NCI-H146 treated with DMSO at 0.1 percent for 48 hours (cell line): ENCODE measurements around the gene CALCOCO1.
"Not testable (repeated sequence)": the region's sequence is repeated elsewhere in the genome, so short reads cannot be mapped to it uniquely, and the experiment has no call there.

ENCODE experiments used
- DNase-seq: peaks from one replicate; lab custom pipeline; 2025; ENCODE audit not compliant: unreplicated experiment; lab: John Stamatoyannopoulos, UW

The CALCOCO1 gene

DNA sequence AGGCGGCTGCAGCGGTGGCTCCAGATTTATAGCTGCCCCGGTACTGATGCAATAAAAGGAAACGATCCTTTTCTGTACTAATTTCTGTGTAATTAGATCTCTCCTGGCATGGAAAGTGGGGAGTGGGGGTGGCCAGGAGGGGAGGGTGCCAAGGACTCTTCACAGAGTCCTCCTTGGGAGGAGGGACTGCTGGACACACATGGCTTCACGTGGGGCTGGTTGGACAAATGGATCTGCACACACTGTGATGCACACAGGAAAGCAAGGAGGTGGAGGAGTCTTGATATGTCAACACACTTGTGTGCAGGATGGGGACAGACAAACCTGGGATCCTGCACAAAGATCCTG lies 27.6 kb downstream of the CALCOCO1 start:
- DNase-seq, result no peak

DNA sequence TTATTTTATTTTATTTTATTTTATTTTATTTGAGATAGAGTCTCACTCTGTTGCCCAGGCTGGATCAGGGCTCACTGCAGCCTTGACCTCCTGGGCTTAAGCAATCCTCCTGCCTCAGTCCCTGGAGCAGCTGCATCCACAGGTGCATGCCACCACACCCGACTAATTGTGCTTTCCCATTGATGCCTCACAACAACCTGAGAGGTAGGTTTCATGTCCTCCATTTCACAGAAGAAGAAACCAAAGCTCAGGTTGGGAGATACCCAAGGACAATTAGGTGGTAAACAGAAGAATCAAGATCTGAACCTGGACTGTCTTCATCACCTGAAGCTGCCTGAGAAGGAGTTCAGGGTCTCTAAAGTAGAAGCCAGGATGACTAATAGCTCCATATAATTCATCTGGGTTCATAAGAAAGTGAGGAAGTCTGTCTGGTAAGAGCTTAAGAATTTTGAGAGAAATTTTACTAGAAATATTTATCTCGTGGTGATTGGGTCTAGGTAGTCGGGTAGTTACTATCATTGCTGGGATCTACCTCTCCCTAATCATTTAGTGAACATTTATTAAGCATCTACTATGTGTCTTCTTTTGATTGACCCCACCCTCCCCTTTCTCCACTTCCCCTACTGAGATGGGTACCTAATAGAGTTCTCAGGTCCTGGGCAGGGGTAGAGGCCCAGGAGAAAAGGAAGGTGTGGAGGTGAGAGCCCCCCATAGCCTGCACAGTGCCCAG lies 28.1 kb downstream of the CALCOCO1 start:
- no peak for DNase-seq

GRCh38 chr12:53696655-53697331 lies 30.5 kb downstream of the CALCOCO1 start:
- no peak for DNase-seq

DNA sequence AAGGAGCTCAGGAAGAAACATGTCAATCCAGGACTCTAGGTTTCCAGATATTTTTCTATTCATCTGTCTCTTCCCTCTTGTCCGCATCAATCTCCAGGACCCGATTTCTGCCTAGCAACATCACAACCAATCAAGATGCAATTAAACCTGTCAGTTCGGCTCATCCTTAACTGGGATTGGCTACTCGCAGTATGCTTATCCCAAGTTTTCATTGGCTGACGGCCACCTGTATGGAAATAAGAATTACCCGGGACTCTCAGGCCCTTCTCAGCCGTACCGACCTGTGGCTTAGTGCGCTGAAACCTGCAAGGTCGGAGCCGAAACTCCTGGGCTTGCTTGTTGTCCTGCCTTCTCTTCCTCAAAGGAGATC lies 31.0 kb downstream of the CALCOCO1 start:
- peak; percentile 99 for DNase-seq

- DNase-seq, result no peak
These were observed 31.8 kb downstream of the CALCOCO1 start for GRCh38 chr12:53695152-53696145.

- no peak for DNase-seq
These were observed 32.5 kb downstream of the CALCOCO1 start for GRCh38 chr12:53694756-53695151.

DNA sequence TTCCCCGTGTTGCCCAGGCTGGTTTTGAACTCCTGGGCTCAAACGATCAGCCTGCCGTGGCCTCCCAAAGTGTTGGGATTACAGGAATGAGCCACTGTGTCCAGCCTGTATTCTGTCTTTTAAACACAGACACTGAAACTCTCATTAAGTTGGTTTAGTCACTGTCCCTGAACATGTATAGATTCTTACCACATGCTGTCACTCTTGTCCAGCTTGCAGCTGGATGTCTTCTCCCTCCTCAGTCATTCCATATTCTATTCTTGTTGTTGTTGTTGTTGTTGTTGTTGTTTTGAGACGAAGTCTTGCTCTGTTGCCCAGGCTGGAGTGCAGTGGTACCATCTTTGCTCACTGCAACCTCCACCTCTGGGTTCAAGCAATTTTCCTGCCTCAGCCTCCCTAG lies 39.1 kb downstream of the CALCOCO1 start:
- no peak for DNase-seq

GRCh38 chr12:53686436-53686835 lies 40.8 kb downstream of the CALCOCO1 start:
- no peak for DNase-seq

- DNase-seq, result no peak
These were observed 42.5 kb downstream of the CALCOCO1 start for GRCh38 chr12:53684654-53685220.

DNA sequence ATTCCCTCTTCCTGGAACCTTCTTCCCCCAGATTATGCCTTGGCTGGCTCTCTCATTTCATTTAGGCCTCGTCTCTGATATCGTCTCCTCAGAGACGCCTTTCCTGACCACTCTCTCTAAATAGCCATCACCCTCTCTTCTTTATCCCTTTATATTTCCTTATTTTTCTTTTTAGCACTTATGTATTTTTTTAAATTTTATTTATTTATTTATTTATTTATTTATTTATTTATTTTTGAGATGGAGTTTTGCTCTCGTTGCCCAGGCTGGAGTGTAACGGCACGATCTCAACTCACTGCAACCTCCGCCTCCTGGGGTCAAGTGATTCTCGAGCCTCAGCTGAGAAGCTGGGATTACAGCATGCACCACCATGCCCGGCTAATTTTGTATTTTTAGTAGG lies 43.3 kb downstream of the CALCOCO1 start:
- no peak for DNase-seq

GRCh38 chr12:53683494-53683893 lies 43.8 kb downstream of the CALCOCO1 start:
- no peak for DNase-seq

DNA sequence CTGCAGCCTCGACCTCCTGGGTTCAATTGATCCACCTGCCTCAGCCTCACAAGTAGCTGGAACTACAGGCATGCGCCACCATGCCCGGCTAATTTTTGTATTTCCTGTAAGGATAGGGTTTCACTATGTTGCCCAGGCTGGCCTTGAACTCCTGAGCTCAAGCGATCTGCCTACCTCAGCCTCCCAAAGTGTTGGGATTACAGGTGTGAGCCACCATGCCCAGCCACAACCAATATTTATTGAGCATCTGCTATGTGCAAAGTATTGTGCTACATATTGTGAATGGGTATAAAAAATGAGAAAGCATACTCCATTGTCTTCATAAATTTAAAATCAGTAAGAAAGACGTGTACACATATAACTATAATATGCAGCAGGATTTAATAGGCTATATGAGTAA lies 47.2 kb downstream of the CALCOCO1 start:
- DNase-seq, result not testable (repeated sequence)

GRCh38 chr12:53677800-53678148 lies 49.5 kb downstream of the CALCOCO1 start:
- no peak for DNase-seq

- no peak for DNase-seq
These were observed 50.0 kb downstream of the CALCOCO1 start for GRCh38 chr12:53677016-53677799.

DNA sequence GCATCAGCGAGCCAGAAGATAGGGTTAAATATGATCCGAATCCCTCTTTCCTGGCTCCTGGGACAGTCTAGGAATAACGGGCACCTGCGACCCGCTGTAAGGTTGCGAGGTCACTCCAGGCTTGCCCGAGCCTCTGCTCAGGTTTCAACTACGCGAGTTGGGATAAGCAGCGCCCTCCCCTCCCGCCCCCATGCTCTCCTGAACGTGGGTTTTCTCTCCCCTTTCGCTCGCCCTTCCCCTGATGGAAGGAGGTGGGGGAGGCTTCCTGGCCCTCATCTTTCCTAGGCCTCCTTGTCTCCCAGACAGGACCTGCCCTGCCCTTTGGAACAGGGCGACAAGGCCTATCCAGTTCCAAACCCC lies 50.6 kb downstream of the CALCOCO1 start:
- DNase-seq, result peak; percentile 67

DNA sequence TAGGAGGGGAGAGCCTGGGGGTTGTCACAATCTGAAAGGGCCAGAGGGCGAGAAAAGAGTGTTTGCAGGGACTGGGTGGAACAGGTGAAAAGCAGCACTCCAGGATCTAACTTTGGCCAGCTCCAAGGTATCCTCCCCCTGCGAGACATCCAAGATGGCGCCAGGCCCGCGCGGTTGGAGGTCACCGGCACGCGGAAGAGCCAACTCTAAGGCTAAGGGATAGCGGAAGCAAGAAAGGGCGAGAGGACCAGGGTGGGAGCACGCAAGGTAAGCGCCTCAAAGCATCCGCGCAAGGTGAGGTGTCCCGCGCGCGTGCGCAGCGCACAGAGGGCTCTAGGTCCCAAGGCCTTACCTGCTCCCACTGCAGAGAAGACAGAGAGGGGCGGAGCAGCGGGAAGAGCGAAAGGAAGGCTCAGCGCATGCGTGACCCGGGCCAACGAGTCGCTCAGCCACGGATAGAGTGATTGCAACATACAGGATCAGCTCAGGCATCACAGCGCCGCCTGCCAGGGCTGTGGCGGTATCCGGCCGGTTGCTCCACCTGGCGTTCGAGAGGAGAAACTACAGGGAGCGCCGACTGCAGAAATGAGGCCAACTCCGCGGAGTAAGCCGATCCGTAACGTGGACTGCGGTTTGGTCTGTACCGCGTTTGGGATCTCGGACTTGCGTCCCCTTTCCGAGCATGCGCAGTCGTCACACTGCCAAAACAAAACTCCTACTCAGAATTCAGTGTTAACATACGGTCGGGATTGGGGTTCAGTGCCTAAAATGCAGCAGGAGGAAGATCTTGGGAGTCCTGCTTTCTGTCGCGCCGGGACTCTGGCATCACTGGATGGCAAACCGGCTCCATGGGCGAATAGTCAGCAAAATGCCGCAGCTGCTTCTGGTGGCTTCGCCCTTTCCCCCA lies 51.3 kb downstream of the CALCOCO1 start, which contains the start of gene ATP5MC2:
ATP5MC2 (minus strand) TSS at position 383 of the 907 bp plus-strand sequence. CDS start 3,469 bp downstream, outside the sequence.
- peak; percentile 99 for DNase-seq

DNA sequence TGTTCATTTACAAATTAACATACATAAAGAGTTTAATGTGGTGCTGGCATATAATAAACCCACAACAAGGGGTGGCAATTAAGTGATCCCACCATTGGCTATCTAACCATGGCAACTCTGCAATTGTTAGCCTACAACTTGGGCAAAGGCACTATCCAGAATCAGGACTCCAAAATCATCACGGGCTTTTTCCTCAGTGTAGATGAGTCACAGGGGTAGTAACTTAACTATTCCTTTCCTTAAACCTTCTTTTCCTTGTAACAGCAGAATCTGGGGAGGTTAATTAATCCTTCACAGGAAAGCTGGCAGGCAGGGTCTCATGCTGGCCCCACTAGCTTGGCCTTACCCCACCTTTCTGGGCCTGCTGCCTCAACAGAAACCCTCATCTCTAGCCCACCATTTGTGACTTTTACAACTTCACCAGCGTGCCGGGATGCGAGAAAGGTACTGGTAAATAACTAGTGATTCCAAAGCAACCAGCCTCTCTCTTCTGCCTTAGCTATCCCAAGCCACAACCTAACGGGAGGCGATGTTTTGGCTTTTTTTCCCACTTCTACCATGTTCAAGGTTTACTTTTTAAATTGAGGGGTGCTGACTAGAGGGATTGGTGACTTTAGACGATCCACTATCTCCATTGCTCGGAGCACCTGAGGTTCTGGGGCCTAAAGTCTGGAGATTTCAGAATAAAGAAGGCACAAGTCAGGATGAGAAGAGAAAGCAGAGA lies 52.1 kb downstream of the CALCOCO1 start:
- DNase-seq, result peak; percentile 48

GRCh38 chr12:53670971-53671370 lies 56.3 kb downstream of the CALCOCO1 start:
- DNase-seq, result no peak

DNA sequence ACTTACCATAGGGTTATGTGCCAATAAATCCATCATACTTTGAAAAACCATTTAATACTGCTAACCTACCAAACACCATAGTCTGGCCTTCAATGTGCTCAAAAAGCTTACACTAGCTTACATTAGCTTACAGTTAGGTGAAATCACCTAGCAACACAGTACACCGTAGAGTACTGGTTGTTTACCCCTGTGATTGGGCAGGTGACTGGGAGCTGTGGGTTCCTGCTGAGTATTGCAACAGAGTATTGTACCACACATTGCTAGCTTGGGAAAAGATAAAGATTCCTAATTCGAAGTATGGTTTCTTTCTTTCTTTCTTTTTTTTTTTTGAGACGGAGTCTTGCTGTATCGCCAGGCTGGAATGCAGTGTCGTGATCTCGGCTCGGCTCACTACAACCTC lies 56.9 kb downstream of the CALCOCO1 start:
- no peak for DNase-seq
